PFSK-1 (cell line): ENCODE measurements around the gene RBM26.

Experiments
- FOXP2 ChIP-seq: optimal IDR thresholded peaks from 2 replicates; pipeline ENCODE3; 2011; ENCODE audit warnings: borderline replicate concordance, control low read depth, inconsistent platforms; ENCODE audit not compliant: insufficient read depth; ENCODE audit errors: extremely low read length, extremely low read depth
- POLR2AphosphoS5 ChIP-seq: IDR thresholded peaks from 2 replicates; pipeline ENCODE4 v1.6.1; 2012; ENCODE audit warnings: low read depth, mild to moderate bottlenecking, control low read depth, low read length, moderate library complexity
- REST ChIP-seq, 2 experiments: IDR thresholded peaks; 2 replicates each; pipeline versions ENCODE4 v1.6.1 to v1.8.0; 2011 to 2012; ENCODE audit warnings: low read depth in 2 of 2, low read length in 2 of 2, control low read depth in 1 of 2, inconsistent platforms in 1 of 2, mild to moderate bottlenecking in 1 of 2, moderate library complexity in 1 of 2; ENCODE audit not compliant: insufficient read depth in 1 of 2
- SIN3A ChIP-seq: IDR thresholded peaks from 2 replicates; pipeline ENCODE4 v1.6.1; 2012; ENCODE audit warnings: mild to moderate bottlenecking, low read length, moderate library complexity, borderline replicate concordance; ENCODE audit not compliant: insufficient read depth
- TAF1 ChIP-seq: IDR thresholded peaks from 2 replicates; pipeline ENCODE4 v1.6.1; 2012; ENCODE audit warnings: low read length, control low read depth, borderline replicate concordance; ENCODE audit not compliant: insufficient read depth

Gene RBM26

GRCh38 chr13:79450110-79450509, 44.1 kb upstream of the RBM26 start:
- TF ChIP-seq POLR2AphosphoS5 (no peak), REST (IDR thresholded peaks at IDR 0.05; ENCODE audit: insufficient read depth in 1 of 2, low read depth in 2 of 2, low read length in 2 of 2) (no peak), SIN3A (no peak), TAF1 (no peak), FOXP2 (no peak)

- TF ChIP-seq FOXP2, result no peak
- TF ChIP-seq SIN3A, result no peak
These were observed 42.4 kb upstream of the RBM26 start for GRCh38 chr13:79448413-79448812.

GRCh38 chr13:79447741-79448140, 41.7 kb upstream of the RBM26 start:
- TF ChIP-seq REST (IDR thresholded peaks at IDR 0.05; ENCODE audit: insufficient read depth in 1 of 2, low read depth in 2 of 2, low read length in 2 of 2) (no peak), SIN3A (no peak), FOXP2 (no peak)

GRCh38 chr13:79447141-79447540, 41.1 kb upstream of the RBM26 start:
- TF ChIP-seq REST (IDR thresholded peaks at IDR 0.05; ENCODE audit: insufficient read depth in 1 of 2, low read depth in 2 of 2, low read length in 2 of 2) (no peak), FOXP2 (no peak), SIN3A (no peak), POLR2AphosphoS5 (no peak)

- TF ChIP-seq POLR2AphosphoS5 (no peak), FOXP2 (no peak), REST (IDR thresholded peaks at IDR 0.05; ENCODE audit: insufficient read depth in 1 of 2, low read depth in 2 of 2, low read length in 2 of 2) (no peak), TAF1 (no peak), SIN3A (no peak)
These were observed 40.1 kb upstream of the RBM26 start for GRCh38 chr13:79445968-79446645.
